ENCODE measurements around the gene PPFIBP1. TPM values are rescaled to one million over a fixed set of nuclear protein-coding genes. Genes with fewer than 3 reads are reported as not detected.

Gene PPFIBP1
- total and polyA plus RNA-seq, 2 of the 13 experiments (the other 11 are each of a cell fraction or from before 2014, with no cell fraction given), result 16.2 to 21.8 TPM

DNA sequence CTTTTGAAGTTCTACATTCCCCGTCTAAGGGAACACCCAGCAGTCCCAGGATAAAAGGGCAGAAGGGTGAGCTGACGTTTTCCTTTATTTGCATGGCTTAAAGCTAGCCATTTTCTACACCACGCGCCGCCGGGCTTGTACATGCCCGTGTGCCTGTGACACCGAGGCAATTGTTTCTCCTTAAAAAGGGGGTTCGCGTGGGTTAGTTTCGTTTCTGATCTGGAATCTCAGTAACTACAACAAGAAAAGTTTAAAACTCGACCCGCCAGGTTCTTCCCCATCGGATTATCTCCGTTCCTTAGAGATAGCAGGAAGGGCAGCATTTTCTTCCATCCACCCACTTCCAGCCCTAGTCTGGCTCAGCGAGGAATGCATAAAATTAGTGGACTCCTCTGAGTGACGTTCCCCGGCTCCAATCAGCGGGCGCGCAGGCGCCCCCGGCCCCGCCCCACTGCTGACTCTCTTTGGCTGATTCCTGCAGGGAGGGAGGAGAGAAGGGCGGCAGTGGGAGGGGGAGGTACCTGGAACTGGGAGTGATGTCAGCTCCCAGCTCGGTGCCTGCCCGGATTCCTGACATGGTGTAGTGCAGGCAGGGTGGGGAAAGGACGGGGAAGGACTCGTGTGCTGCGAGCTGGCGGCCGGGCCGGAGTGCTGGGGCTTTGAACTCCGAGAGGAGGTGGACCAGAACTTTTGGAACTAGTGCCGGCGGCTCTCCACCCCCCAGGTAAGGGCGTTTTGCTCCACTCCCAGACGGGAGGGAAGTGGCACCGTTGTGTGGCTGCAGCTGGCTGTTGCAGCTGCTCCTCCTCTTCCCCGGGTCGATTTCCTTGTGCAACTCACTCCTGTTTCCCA is at the start of gene PPFIBP1 (continued):
- TF ChIP-seq NRL (CRISPR knock-in tag; IDR thresholded peaks at IDR 0.05; ENCODE audit: borderline replicate concordance), result peak; percentile 69; the same call in 1 of the 2 replicates
- TF ChIP-seq KDM5A (IDR thresholded peaks at IDR 0.05; ENCODE audit: borderline replicate concordance, low read length), result peak; percentile 24; the same call in 1 of the 2 replicates
- TF ChIP-seq ZNF468 (CRISPR knock-in tag; IDR thresholded peaks at IDR 0.05), result no peak
- TF ChIP-seq, protein P1, sequence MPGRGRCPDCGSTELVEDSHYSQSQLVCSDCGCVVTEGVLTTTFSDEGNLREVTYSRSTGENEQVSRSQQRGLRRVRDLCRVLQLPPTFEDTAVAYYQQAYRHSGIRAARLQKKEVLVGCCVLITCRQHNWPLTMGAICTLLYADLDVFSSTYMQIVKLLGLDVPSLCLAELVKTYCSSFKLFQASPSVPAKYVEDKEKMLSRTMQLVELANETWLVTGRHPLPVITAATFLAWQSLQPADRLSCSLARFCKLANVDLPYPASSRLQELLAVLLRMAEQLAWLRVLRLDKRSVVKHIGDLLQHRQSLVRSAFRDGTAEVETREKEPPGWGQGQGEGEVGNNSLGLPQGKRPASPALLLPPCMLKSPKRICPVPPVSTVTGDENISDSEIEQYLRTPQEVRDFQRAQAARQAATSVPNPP (CRISPR knock-in tag; IDR thresholded peaks at IDR 0.05), result no peak
- TF ChIP-seq, protein P2, sequence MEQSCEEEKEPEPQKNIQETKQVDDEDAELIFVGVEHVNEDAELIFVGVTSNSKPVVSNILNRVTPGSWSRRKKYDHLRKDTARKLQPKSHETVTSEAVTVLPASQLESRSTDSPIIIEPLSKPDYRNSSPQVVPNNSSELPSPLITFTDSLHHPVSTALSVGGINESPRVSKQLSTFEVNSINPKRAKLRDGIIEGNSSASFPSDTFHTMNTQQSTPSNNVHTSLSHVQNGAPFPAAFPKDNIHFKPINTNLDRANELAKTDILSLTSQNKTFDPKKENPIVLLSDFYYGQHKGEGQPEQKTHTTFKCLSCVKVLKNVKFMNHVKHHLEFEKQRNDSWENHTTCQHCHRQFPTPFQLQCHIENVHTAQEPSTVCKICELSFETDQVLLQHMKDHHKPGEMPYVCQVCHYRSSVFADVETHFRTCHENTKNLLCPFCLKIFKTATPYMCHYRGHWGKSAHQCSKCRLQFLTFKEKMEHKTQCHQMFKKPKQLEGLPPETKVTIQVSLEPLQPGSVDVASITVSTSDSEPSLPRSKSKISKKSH (CRISPR knock-in tag; IDR thresholded peaks at IDR 0.05; ENCODE audit: borderline replicate concordance), result peak; percentile 71; the same call in 1 of the 2 replicates
- TF ChIP-seq, protein P3, sequence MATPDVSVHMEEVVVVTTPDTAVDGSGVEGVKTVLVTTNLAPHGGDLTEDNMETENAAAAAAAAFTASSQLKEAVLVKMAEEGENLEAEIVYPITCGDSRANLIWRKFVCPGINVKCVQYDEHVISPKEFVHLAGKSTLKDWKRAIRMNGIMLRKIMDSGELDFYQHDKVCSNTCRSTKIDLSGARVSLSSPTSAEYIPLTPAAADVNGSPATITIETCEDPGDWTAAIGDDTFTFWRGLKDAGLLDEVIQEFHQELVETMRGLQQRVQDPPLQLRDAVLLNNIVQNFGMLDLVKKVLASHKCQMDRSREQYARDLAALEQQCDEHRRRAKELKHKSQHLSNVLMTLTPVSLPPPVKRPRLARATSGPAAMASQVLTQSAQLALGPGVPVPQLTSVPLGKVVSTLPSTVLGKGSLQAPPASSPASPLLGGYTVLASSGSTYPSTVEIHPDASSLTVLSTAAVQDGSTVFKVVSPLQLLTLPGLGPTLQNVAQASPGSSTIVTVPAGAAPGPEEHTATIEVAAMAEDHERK (CRISPR knock-in tag; IDR thresholded peaks at IDR 0.05; ENCODE audit: low read depth), result no peak
- no peak for TF ChIP-seq ZC3H4 (CRISPR knock-in tag; IDR thresholded peaks at IDR 0.05; ENCODE audit: borderline replicate concordance)
- no peak; the same call in 1 of the 2 replicates for TF ChIP-seq ZSCAN29 (CRISPR knock-in tag; conservative IDR thresholded peaks at IDR 0.05)
- peak; percentile 87 for TF ChIP-seq NFYB (CRISPR knock-in tag; IDR thresholded peaks at IDR 0.05)
- TF ChIP-seq EHMT2 (IDR thresholded peaks at IDR 0.05; ENCODE audit: borderline replicate concordance, low read depth, low read length), result no peak
- no peak for TF ChIP-seq RFX5 (IDR thresholded peaks at IDR 0.05; ENCODE audit: low read depth, low read length)
- no peak for TF ChIP-seq ZNF558 (CRISPR knock-in tag; IDR thresholded peaks at IDR 0.05; ENCODE audit: borderline replicate concordance)
- 0 out of 2 replicates have a peak, but pooled peaks have one; percentile 24 for TF ChIP-seq CBX5 (CRISPR knock-in tag; IDR thresholded peaks at IDR 0.05; ENCODE audit: borderline replicate concordance)
- TF ChIP-seq ZNF350 (CRISPR knock-in tag; IDR thresholded peaks at IDR 0.05; ENCODE audit: borderline replicate concordance, low read depth), result peak; percentile 56
- TF ChIP-seq, protein P4, sequence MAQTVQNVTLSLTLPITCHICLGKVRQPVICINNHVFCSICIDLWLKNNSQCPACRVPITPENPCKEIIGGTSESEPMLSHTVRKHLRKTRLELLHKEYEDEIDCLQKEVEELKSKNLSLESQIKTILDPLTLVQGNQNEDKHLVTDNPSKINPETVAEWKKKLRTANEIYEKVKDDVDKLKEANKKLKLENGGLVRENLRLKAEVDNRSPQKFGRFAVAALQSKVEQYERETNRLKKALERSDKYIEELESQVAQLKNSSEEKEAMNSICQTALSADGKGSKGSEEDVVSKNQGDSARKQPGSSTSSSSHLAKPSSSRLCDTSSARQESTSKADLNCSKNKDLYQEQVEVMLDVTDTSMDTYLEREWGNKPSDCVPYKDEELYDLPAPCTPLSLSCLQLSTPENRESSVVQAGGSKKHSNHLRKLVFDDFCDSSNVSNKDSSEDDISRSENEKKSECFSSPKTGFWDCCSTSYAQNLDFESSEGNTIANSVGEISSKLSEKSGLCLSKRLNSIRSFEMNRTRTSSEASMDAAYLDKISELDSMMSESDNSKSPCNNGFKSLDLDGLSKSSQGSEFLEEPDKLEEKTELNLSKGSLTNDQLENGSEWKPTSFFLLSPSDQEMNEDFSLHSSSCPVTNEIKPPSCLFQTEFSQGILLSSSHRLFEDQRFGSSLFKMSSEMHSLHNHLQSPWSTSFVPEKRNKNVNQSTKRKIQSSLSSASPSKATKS (CRISPR knock-in tag; IDR thresholded peaks at IDR 0.05), result no peak
- TF ChIP-seq, protein P5, sequence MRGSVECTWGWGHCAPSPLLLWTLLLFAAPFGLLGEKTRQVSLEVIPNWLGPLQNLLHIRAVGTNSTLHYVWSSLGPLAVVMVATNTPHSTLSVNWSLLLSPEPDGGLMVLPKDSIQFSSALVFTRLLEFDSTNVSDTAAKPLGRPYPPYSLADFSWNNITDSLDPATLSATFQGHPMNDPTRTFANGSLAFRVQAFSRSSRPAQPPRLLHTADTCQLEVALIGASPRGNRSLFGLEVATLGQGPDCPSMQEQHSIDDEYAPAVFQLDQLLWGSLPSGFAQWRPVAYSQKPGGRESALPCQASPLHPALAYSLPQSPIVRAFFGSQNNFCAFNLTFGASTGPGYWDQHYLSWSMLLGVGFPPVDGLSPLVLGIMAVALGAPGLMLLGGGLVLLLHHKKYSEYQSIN (CRISPR knock-in tag; IDR thresholded peaks at IDR 0.05; ENCODE audit: borderline replicate concordance), result no peak
- TF ChIP-seq ZNF143 (CRISPR knock-in tag; IDR thresholded peaks at IDR 0.05), result no peak
- no peak for TF ChIP-seq ZNF180 (CRISPR knock-in tag; IDR thresholded peaks at IDR 0.05; ENCODE audit: borderline replicate concordance, low read depth)
- no peak for TF ChIP-seq TCF12 (IDR thresholded peaks at IDR 0.05)
- TF ChIP-seq TCF12 (CRISPR knock-in tag; IDR thresholded peaks at IDR 0.05), result no peak
- TF ChIP-seq ZNF615 (CRISPR knock-in tag; IDR thresholded peaks at IDR 0.05; ENCODE audit: borderline replicate concordance), result no peak
